ENCODE data around the gene MEN1. TPM values are rescaled to one million over a fixed set of nuclear protein-coding genes. Genes with fewer than 3 reads are reported as not detected.
"Not testable (repeated sequence)": the region's sequence is repeated elsewhere in the genome, so short reads cannot be mapped to it uniquely, and the experiment has no call there.

Gene MEN1
- total and polyA plus RNA-seq, 7 donors = 6.8 to 26.1 (median 9.4) TPM

DNA sequence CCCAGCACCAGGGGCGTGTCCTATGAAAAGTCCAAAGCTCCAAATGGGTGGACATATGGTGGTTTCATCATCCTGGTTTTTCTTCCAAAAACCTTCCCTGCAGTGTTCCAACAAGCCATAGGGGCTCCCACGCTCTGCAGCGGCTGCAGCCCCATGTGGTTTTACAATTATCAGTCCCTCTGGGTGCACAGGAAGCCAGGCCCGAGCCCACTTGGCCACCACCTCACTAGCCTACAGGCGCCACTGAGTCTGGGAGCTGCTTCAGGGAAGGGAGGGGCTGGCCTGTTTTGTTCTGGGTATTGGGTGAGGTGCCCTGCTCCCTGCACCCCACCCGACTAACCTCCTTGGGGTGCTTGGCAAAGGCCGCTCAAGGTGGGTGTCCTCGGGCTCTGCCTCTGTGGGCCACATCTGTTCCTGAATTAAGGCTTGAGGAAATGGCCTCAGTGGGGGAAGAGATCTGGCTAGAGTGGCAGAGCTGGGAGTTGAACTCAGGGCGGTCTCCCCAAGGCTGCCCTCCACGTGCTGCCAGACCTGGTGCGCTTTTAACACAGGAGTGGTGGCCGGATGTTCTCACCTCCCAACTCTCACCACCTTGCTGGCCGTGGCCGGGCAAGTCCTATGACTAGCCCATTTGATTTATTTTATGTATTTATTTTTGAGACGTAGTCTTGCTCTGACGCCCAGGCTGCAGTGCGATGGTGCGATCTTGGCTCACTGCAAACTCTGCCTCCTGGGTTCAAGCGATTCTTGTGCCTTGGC is 39.4 kb upstream of the MEN1 start:
- no peak for DNase-seq
- Histone ChIP-seq H3K4me3 (no peak overlapping the region), H3K27ac (peak overlapping the region; percentile 67 to 97 (median 97)), H3K36me3 (peaks cover 0 to 24% (median 8%) of the 10 kb centered on the region in 4 donors), H3K4me1 (peaks cover 0 to 60% (median 44%) of the 10 kb centered on the region in 4 donors), H3K9me3 (no peaks in the 10 kb centered on the region), H3K27me3 (peaks cover 0 to 5% (median 0%) of the 10 kb centered on the region in 3 donors)
- intact Hi-C loops (cut with DNase I) = loop anchor here (10.0 kb wide), 1 partner anchor 265 kb away; the partner anchor contains the start of genes TM7SF2 and ZNHIT2
- 86 to 89% methylated on average over 19 of the region's 19 CpGs for WGBS, 2 donors
- no peak for TF ChIP-seq CTCF (IDR thresholded peaks at IDR 0.05)
- peak in 2 of 4 donors; percentile 3 to 21 for TF ChIP-seq POLR2AphosphoS5 (IDR thresholded peaks at IDR 0.05)

DNA sequence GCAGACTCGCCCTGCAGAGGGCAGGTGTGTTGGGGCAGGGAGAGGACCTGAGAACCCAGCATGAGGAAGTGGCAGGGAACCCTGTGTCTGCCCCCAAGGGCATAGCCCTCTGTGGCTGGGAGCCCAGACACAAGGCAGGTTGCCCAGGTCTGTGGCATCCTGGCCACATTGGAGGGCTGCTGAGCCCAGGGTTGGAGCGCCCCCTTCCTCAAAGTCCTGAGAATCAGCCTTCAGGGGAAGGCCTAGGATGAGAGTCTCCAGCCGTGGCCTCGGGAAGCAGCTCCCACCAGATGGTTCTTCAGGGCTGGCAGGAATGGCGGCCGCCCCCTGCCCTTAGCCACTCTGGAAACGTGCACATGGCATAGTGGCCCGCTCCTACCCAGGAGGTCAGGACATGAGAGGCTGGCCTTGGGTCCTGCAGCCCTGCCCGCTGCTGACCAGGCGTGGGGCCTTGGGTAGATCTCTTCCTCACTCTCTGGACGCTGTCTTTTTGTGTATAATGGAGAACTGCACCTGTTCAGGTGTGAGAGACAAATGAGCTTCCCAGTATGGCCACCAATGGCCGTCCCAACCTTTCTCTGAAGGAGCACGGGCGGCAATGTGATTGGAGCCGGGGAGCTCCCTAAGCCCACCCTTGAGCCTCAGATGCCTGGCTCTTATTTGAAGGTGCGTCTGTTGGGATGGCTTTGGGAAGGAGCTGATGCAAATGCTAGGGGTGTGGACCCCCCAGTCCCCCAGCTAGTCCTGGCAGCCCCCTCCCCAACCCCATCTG is 38.7 kb upstream of the MEN1 start:
- Histone ChIP-seq H3K27me3 (peaks cover 0 to 10% (median 0%) of the 10 kb centered on the region in 3 donors), H3K36me3 (peaks cover 0 to 17% (median 6%) of the 10 kb centered on the region in 4 donors), H3K9me3 (no peaks in the 10 kb centered on the region), H3K27ac (peak overlapping the region; percentile 67 to 97 (median 97)), H3K4me1 (peaks cover 0 to 60% (median 40%) of the 10 kb centered on the region in 4 donors), H3K4me3 (no peak overlapping the region)
- DNase-seq = no peak
- WGBS, 2 donors = 69 to 81% methylated on average over 16 of the region's 16 CpGs
- intact Hi-C loops (cut with DNase I) = loop anchor here (10.0 kb wide), 1 partner anchor 266 kb away; the partner anchor contains the start of genes TM7SF2 and ZNHIT2
- TF ChIP-seq POLR2AphosphoS5 (IDR thresholded peaks at IDR 0.05) (no peak), CTCF (IDR thresholded peaks at IDR 0.05) (no peak)

GRCh38 chr11:64848214-64848825 is 38.0 kb upstream of the MEN1 start:
- WGBS, 2 donors = 52 to 64% methylated on average over 6 of the region's 6 CpGs
- H3K9me3 ChIP-seq = no peaks in the 10 kb centered on the region
- no peak for DNase-seq
- intact Hi-C loops (cut with DNase I) = loop anchor here (10.0 kb wide), 1 partner anchor 266 kb away; the partner anchor contains the start of genes TM7SF2 and ZNHIT2
- H3K4me1 ChIP-seq = peaks cover 0 to 56% (median 36%) of the 10 kb centered on the region in 4 donors
- TF ChIP-seq EP300 (IDR thresholded peaks at IDR 0.05) = no peak
- no peak for TF ChIP-seq CTCF (IDR thresholded peaks at IDR 0.05)
- TF ChIP-seq POLR2AphosphoS5 (IDR thresholded peaks at IDR 0.05) = no peak
- no peak for TF ChIP-seq POLR2A (IDR thresholded peaks at IDR 0.05)
- peaks cover 0 to 10% (median under 1%) of the 10 kb centered on the region in 4 donors for H3K36me3 ChIP-seq
- peaks cover 0 to 10% (median 0%) of the 10 kb centered on the region in 3 donors for H3K27me3 ChIP-seq
- H3K27ac ChIP-seq = peak overlapping the region in 2 of 4 donors; percentile 67 to 97
- no peak overlapping the region for H3K4me3 ChIP-seq

GRCh38 chr11:64846998-64847666 is 36.8 kb upstream of the MEN1 start:
- TF ChIP-seq POLR2A (IDR thresholded peaks at IDR 0.05) = no peak
- TF ChIP-seq CTCF (IDR thresholded peaks at IDR 0.05) = peak; percentile 92 to 97 (median 96)
- no peak for TF ChIP-seq EP300 (IDR thresholded peaks at IDR 0.05)
- Histone ChIP-seq H3K27ac (peak overlapping the region in 2 of 4 donors; percentile 10 to 22), H3K9me3 (no peaks in the 10 kb centered on the region), H3K4me1 (peaks cover 0 to 52% (median 35%) of the 10 kb centered on the region in 4 donors), H3K4me3 (no peak overlapping the region), H3K36me3 (no peaks in the 10 kb centered on the region), H3K27me3 (peaks cover 0 to 10% (median 0%) of the 10 kb centered on the region in 3 donors)
- WGBS, 2 donors = 14 to 27% methylated on average over 13 of the region's 13 CpGs
- peak; percentile 96 for DNase-seq
- intact Hi-C loops (cut with DNase I) = loop anchor here (1.0 to 10.0 kb wide), 4 partner anchors 41 to 268 kb away; partner anchors contain the start of genes BATF2, TM7SF2 and ZNHIT2

GRCh38 chr11:64845776-64846129 is 35.4 kb upstream of the MEN1 start:
- peaks cover 0 to 38% (median 28%) of the 10 kb centered on the region in 4 donors for H3K4me1 ChIP-seq

More at GRCh38 chr11:64845776-64846129, 35.4 kb upstream of the MEN1 start:
- not testable (repeated sequence) for H3K36me3 ChIP-seq, H3K27ac ChIP-seq, H3K9me3 ChIP-seq, H3K27me3 ChIP-seq, H3K4me3 ChIP-seq, DNase-seq
- intact Hi-C loops (cut with DNase I) = loop anchor here (2.0 to 10.0 kb wide), 2 partner anchors 151 to 269 kb away; partner anchors contain the start of genes BATF2, TM7SF2 and ZNHIT2
- WGBS, 2 donors = 77 to 90% methylated on average over 8 of the region's 8 CpGs
